Measurements from ENCODE around the gene ATG101. TPM values are rescaled to one million over a fixed set of nuclear protein-coding genes. Genes with fewer than 3 reads are reported as not detected.

ATG101 gene
- total and polyA plus RNA-seq, 2 of the 13 experiments (the other 11 are each of a cell fraction or from before 2014, with no cell fraction given) = 58.2 to 67.7 TPM

- TF ChIP-seq ZNF784 (CRISPR knock-in tag; IDR thresholded peaks at IDR 0.05; ENCODE audit: borderline replicate concordance) = no peak
- TF ChIP-seq ARID4A (CRISPR knock-in tag; IDR thresholded peaks at IDR 0.05; ENCODE audit: borderline replicate concordance) = peak; percentile 63; the same call in 1 of the 2 replicates
- TF ChIP-seq ZNF713 (CRISPR knock-in tag; IDR thresholded peaks at IDR 0.05) = no peak
- no peak for TF ChIP-seq RBFOX2 (IDR thresholded peaks at IDR 0.05; ENCODE audit: low read depth, low read length)
- no peak for TF ChIP-seq POLR2AphosphoS5 (IDR thresholded peaks at IDR 0.05; ENCODE audit: low read depth, low read length)
- no peak for TF ChIP-seq USF2 (IDR thresholded peaks at IDR 0.05; ENCODE audit: low read depth, low read length)
- TF ChIP-seq USF2 (CRISPR knock-in tag; IDR thresholded peaks at IDR 0.05; ENCODE audit: borderline replicate concordance) = no peak; the same call in 1 of the 2 replicates
- TF ChIP-seq ZNF614 (CRISPR knock-in tag; IDR thresholded peaks at IDR 0.05; ENCODE audit: borderline replicate concordance) = no peak
- TF ChIP-seq SETDB1 (CRISPR knock-in tag; IDR thresholded peaks at IDR 0.05; ENCODE audit: borderline replicate concordance) = no peak
- no peak for TF ChIP-seq REST (IDR thresholded peaks at IDR 0.05; ENCODE audit: borderline replicate concordance in 1 of 2, low read depth in 1 of 2, low read length in 2 of 2)
Measured at GRCh38 chr12:52082026-52082668, 12.4 kb downstream of the ATG101 start (continued).

Measured in HepG2 (cell line).